Liver (tissue), 9 donors: ENCODE measurements around the gene CECR2. TPM values are rescaled to one million over a fixed set of nuclear protein-coding genes. Genes with fewer than 3 reads are reported as not detected.

Experiments
- DNase-seq: peaks from one replicate; pipeline ENCODE4 v3.0.0-alpha.2; 2017; ENCODE audit warnings: low spot score
- H3K27ac ChIP-seq, 2 donors: one replicate each; pipeline ENCODE4 v1.7.0; 2013; ENCODE audit warnings: inconsistent platforms in 2 of 2, low read length in 2 of 2, control low read depth in 1 of 2, low read depth in 1 of 2, mild to moderate bottlenecking in 1 of 2
- H3K27me3 ChIP-seq, 4 donors: one replicate each; pipeline versions ENCODE4 v1.6.1 to v1.7.0; 2013; ENCODE audit warnings: low read length in 3 of 4, inconsistent platforms in 1 of 4, mild to moderate bottlenecking in 1 of 4, moderate library complexity in 1 of 4; ENCODE audit not compliant: control insufficient read depth in 4 of 4, insufficient read depth in 4 of 4
- H3K36me3 ChIP-seq, 4 donors: one replicate each; pipeline versions ENCODE4 v1.6.1 to v1.7.0; 2013; ENCODE audit warnings: low read length in 3 of 4, mild to moderate bottlenecking in 3 of 4, low read depth in 1 of 4, moderate library complexity in 1 of 4; ENCODE audit not compliant: control insufficient read depth in 4 of 4, insufficient read depth in 3 of 4
- H3K4me1 ChIP-seq, 4 donors: one replicate each; pipeline versions ENCODE4 v1.6.1 to v1.7.0; 2013; ENCODE audit warnings: low read length in 3 of 4, mild to moderate bottlenecking in 3 of 4, moderate library complexity in 1 of 4; ENCODE audit not compliant: control insufficient read depth in 4 of 4, insufficient read depth in 4 of 4
- H3K4me3 ChIP-seq, 3 donors: one replicate each; pipeline versions ENCODE4 v1.6.1 to v1.7.0; 2013; ENCODE audit warnings: low read length in 3 of 3, control low read depth in 1 of 3, low read depth in 1 of 3, mild to moderate bottlenecking in 1 of 3
- H3K9ac ChIP-seq, 2 donors: one replicate each; pipeline ENCODE4 v1.7.0; 2013; ENCODE audit warnings: low read length in 2 of 2, mild to moderate bottlenecking in 2 of 2, moderate library complexity in 2 of 2, control low read depth in 1 of 2, low read depth in 1 of 2
- H3K9me3 ChIP-seq, 4 donors: one replicate each; pipeline versions ENCODE4 v1.6.1 to v1.7.0; 2013; ENCODE audit warnings: low read length in 3 of 4; ENCODE audit not compliant: control insufficient read depth in 4 of 4
- EGR1 ChIP-seq, 2 donors: IDR thresholded peaks; 2 replicates each; pipeline ENCODE4 v1.6.1; 2016 to 2018; ENCODE audit warnings: antibody characterized with exemption in 2 of 2, low read depth in 2 of 2
- FOXA1 ChIP-seq: IDR thresholded peaks from 2 replicates; pipeline ENCODE4 v1.6.1; 2016; ENCODE audit warnings: antibody characterized with exemption
- FOXA2 ChIP-seq: IDR thresholded peaks from 2 replicates; pipeline ENCODE4 v1.6.1; 2016; ENCODE audit warnings: antibody characterized with exemption
- GABPA ChIP-seq, 2 donors: IDR thresholded peaks in 1 of 2; conservative IDR thresholded peaks in 1 of 2; 2 replicates each; pipeline ENCODE4 v1.6.1; 2016; ENCODE audit warnings: antibody characterized with exemption in 2 of 2, mild to moderate bottlenecking in 1 of 2, moderate library complexity in 1 of 2
- HNF4A ChIP-seq, 2 donors: conservative IDR thresholded peaks; 2 replicates each; pipeline ENCODE4 v1.6.1; 2016; ENCODE audit warnings: antibody characterized with exemption in 2 of 2, mild to moderate bottlenecking in 2 of 2
- HNF4G ChIP-seq: IDR thresholded peaks from 2 replicates; pipeline ENCODE4 v1.6.1; 2016; ENCODE audit warnings: antibody characterized with exemption
- JUND ChIP-seq, 2 donors: IDR thresholded peaks; 2 replicates each; pipeline ENCODE4 v1.6.1; 2016; ENCODE audit warnings: antibody characterized with exemption in 2 of 2
- MAX ChIP-seq: IDR thresholded peaks from 2 replicates; pipeline ENCODE4 v1.6.1; 2016; ENCODE audit warnings: antibody characterized with exemption
- NR2F2 ChIP-seq: IDR thresholded peaks from 2 replicates; pipeline ENCODE4 v1.6.1; 2016; ENCODE audit warnings: antibody characterized with exemption
- RAD21 ChIP-seq, 2 donors: IDR thresholded peaks; 2 replicates each; pipeline ENCODE4 v1.6.1; 2016; ENCODE audit warnings: antibody characterized with exemption in 2 of 2, mild to moderate bottlenecking in 2 of 2
- REST ChIP-seq: IDR thresholded peaks from 2 replicates; pipeline ENCODE4 v1.6.1; 2016; ENCODE audit warnings: antibody characterized with exemption, mild to moderate bottlenecking
- RXRA ChIP-seq, 2 donors: IDR thresholded peaks; 2 replicates each; pipeline ENCODE4 v1.6.1; 2017 to 2018; ENCODE audit warnings: antibody characterized with exemption in 2 of 2, mild to moderate bottlenecking in 1 of 2
- SP1 ChIP-seq: IDR thresholded peaks from 2 replicates; pipeline ENCODE4 v1.6.1; 2018; ENCODE audit warnings: antibody characterized with exemption, mild to moderate bottlenecking
- TAF1 ChIP-seq: conservative IDR thresholded peaks from 2 replicates; pipeline ENCODE4 v1.6.1; 2016; ENCODE audit warnings: antibody characterized with exemption, mild to moderate bottlenecking
- YY1 ChIP-seq: IDR thresholded peaks from 2 replicates; pipeline ENCODE4 v1.6.1; 2016; ENCODE audit warnings: antibody characterized with exemption, mild to moderate bottlenecking
- ZBTB33 ChIP-seq: IDR thresholded peaks from 2 replicates; pipeline ENCODE4 v1.6.1; 2016; ENCODE audit warnings: antibody characterized with exemption
- WGBS: extraction: QIAGEN DNeasy Blood & Tissue Kit; methylation state at CpG from one replicate; pipeline ENCODE4 v1.1.7; 2013; 5-methylcytosine and 5-hydroxymethylcytosine counted together
- polyA plus RNA-seq, 2 donors: library from polyadenylated mRNA; stranded (reverse) in 1 of 2; unstranded in 1 of 2; fragments of 200-250 nt in 1 of 2; fragments of >200 nt in 1 of 2; fragmentation: Nextera tagmentation in 1 of 2; extraction: Ambion mirVana in 1 of 2; gene quantifications; one replicate each; pipeline versions ENCODE4 v1.2.1 to v1.2.3, GENCODE V29; 2013 to 2015
- total RNA-seq, 2 donors: library from RNA; depleted of rRNA; stranded (reverse); fragments of >200 nt; gene quantifications; one replicate each; pipeline ENCODE4 v1.2.3, GENCODE V29; 2014
- TF ChIP-seq, protein P1 (sequence below): IDR thresholded peaks from 2 replicates; pipeline ENCODE4 v1.6.1; 2016; ENCODE audit warnings: antibody characterized with exemption
- donor health status: healthy.
- donor health status: healthy.
- donor health status: healthy.
- donor health status: healthy.
- donor health status: healthy.

The CECR2 gene
- total and polyA plus RNA-seq, 4 donors: 1.8 to 9.7 (median 2.1) TPM

DNA sequence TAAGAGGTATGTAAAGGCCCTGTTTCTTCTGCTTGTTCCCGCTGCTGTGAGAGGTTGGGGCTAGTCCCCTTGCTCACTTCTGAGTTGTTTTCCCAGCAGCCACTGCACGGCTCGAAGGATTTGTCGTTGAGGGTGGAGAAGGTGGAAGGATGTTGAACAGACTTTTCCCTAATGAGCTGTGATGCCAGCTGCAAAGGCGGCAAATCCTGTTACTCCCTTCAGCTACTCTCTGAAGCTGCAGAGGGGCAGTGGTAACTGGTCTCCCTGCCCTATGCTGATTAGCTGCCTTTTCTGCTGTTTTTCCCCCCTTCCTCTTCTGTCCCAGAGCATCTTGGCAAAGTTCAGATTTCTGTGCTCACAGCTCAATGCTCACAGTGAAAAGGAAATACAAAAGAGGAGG is 103.7 kb downstream of the CECR2 start (continued):
- TF ChIP-seq ZBTB33: no peak
- TF ChIP-seq TAF1: no peak
- no peak for TF ChIP-seq EGR1 (IDR thresholded peaks at IDR 0.05; ENCODE audit: low read depth in 2 of 2)
- no peak for TF ChIP-seq HNF4G
- TF ChIP-seq NR2F2: no peak
- no peak for TF ChIP-seq HNF4A (conservative IDR thresholded peaks at IDR 0.05)

DNA sequence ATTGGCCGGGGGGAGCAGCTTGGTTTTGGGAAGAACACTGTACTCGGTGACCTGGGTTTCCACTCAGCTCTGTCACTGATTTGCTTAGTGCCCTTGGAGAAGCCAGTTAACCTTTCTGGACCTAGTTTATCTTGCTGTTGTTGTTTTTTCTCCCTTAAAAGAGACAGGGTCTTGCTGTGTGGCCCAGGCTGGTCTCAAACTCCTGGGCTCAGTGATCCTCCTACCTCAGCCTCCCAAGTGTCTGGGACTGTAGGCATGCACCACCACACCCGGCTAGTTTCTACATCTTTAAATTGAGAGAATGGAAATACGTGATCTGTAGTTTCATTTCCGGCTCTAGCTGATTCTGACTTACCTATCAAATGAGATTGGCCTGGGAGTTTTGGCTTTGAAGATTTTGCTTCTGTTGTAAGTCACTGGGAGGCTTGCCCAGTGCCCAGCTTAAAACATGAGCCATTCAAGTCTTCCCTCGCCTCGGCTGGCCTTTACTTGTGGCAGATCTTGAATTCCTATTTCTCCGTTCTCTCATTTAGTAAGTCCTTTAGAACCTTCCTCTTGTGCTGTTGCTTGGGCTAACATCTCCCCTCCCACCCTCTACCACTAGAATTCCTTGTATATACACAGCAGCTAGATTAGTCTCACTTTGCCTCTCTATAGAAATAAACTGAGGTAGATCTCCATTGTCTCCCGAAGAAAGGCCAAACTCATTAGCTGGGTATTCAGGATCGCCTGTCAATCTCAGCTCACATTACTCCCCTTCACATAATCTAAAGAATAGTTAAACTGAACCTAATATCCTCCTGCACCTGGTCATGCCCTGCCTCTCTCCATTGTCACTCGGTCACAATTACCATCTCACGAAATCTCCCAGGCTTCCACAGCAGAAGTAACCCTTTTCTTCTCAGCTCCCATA is 106.3 kb downstream of the CECR2 start:
- Histone ChIP-seq H3K9ac (no peak overlapping the region), H3K9me3 (no peaks in the 10 kb centered on the region), H3K27ac (no peak overlapping the region), H3K4me3 (no peak overlapping the region), H3K27me3 (no peaks in the 10 kb centered on the region), H3K36me3 (peaks cover 0 to 1% (median 0%) of the 10 kb centered on the region in 4 donors), H3K4me1 (no peaks in the 10 kb centered on the region)
- 95% methylated on average over 12 of the region's 12 CpGs for WGBS
- no peak for DNase-seq
- TF ChIP-seq HNF4A (conservative IDR thresholded peaks at IDR 0.05): no peak
- TF ChIP-seq FOXA2: no peak
- TF ChIP-seq ZBTB33: no peak
- no peak for TF ChIP-seq NR2F2
- no peak for TF ChIP-seq RAD21 (IDR thresholded peaks at IDR 0.05)

DNA sequence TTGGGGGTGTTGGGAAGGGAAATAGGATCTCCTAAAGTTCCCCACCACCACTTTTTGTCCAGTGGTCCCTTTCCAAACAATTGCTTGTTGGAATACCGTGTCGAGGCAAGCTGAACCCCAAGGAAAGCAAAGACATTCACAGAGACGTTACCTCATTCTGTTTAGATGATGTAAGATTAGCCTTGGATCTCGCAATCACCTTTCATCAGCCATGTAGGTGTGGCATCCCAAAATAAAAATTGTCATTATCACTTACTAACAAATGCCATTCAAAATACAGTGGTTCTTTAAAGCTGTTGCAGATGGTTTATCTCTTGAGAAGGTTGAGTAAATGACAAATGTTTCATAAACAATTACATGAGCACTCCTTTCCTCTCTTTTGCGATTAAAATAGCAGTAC is 107.6 kb downstream of the CECR2 start:
- H3K27ac ChIP-seq: no peak overlapping the region
- peaks cover 0 to 2% (median under 1%) of the 10 kb centered on the region in 4 donors for H3K36me3 ChIP-seq
- H3K9ac ChIP-seq: no peak overlapping the region
- WGBS: 69% methylated on average over 5 of the region's 5 CpGs
- H3K4me1 ChIP-seq: no peaks in the 10 kb centered on the region
- H3K27me3 ChIP-seq: no peaks in the 10 kb centered on the region
- no peak for DNase-seq
- no peak overlapping the region for H3K4me3 ChIP-seq
- no peaks in the 10 kb centered on the region for H3K9me3 ChIP-seq
- TF ChIP-seq TAF1 (no peak), REST (no peak), RAD21 (IDR thresholded peaks at IDR 0.05) (no peak), EGR1 (IDR thresholded peaks at IDR 0.05; ENCODE audit: low read depth in 2 of 2) (no peak), NR2F2 (no peak), YY1 (no peak), FOXA2 (no peak), ZBTB33 (no peak), GABPA (IDR thresholded peaks at IDR 0.05 in 1 of 2, conservative IDR thresholded peaks at IDR 0.05 in 1 of 2) (no peak), FOXA1 (no peak), JUND (IDR thresholded peaks at IDR 0.05) (no peak), RXRA (IDR thresholded peaks at IDR 0.05) (no peak), MAX (no peak), SP1 (no peak), HNF4G (no peak), HNF4A (conservative IDR thresholded peaks at IDR 0.05) (no peak)
- TF ChIP-seq, protein P1, sequence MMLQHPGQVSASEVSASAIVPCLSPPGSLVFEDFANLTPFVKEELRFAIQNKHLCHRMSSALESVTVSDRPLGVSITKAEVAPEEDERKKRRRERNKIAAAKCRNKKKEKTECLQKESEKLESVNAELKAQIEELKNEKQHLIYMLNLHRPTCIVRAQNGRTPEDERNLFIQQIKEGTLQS: no peak
